IPS-NIHi7 (cell line): ENCODE data around the gene ZNF181.

Experiments
- DNase-seq: peaks from one replicate; pipeline ENCODE4 v3.0.0; 2012; ENCODE audit warnings: mixed read lengths; ENCODE audit errors: extremely low spot score

ZNF181 gene

GRCh38 chr19:34759218-34759917 lies 25.3 kb downstream of the ZNF181 start:
- no peak for DNase-seq

- no peak for DNase-seq
Measured at GRCh38 chr19:34766386-34766785, 32.3 kb downstream of the ZNF181 start.

- no peak for DNase-seq
Measured at GRCh38 chr19:34767951-34768350, 33.9 kb downstream of the ZNF181 start.

- peak; percentile 95 for DNase-seq
Measured at GRCh38 chr19:34772697-34773554, 38.9 kb downstream of the ZNF181 start, which contains the start of gene ZNF599. ZNF599 (minus strand) TSS chr19:34773215; CDS start chr19:34772841, 374 bp downstream.

GRCh38 chr19:34773555-34773864 lies 39.5 kb downstream of the ZNF181 start:
- DNase-seq: no peak

GRCh38 chr19:34774857-34775256 lies 40.8 kb downstream of the ZNF181 start:
- no peak for DNase-seq

GRCh38 chr19:34778342-34778741 lies 44.3 kb downstream of the ZNF181 start:
- DNase-seq: no peak

GRCh38 chr19:34779652-34780051 lies 45.6 kb downstream of the ZNF181 start:
- no peak for DNase-seq

- no peak for DNase-seq
Measured at GRCh38 chr19:34786236-34786635, 52.2 kb downstream of the ZNF181 start.

- no peak for DNase-seq
Measured at GRCh38 chr19:34787059-34787824, 53.2 kb downstream of the ZNF181 start.

GRCh38 chr19:34788074-34788473 lies 54.0 kb downstream of the ZNF181 start:
- no peak for DNase-seq

GRCh38 chr19:34793565-34793964 lies 59.5 kb downstream of the ZNF181 start:
- DNase-seq: no peak

- no peak for DNase-seq
Measured at GRCh38 chr19:34794066-34794960, 60.3 kb downstream of the ZNF181 start.
